Prostate gland (tissue), 2 donors: ENCODE results near the gene TBC1D22A. TPM values are rescaled to one million over a fixed set of nuclear protein-coding genes. Genes with fewer than 3 reads are reported as not detected.

Experiments
- DNase-seq: peaks from one replicate; pipeline ENCODE4 v3.0.0-alpha.2; 2019; ENCODE audit warnings: low spot score
- H3K27ac ChIP-seq, 2 donors: fragments of 200-600 bp; sonication (generic); 2 replicates each; pipeline ENCODE4 v1.5.1; 2017 to 2019
- H3K27me3 ChIP-seq: fragments of 200-600 bp; sonication (generic); replicated peaks from 2 replicates; pipeline ENCODE4 v1.5.1; 2019; ENCODE audit not compliant: insufficient read depth
- H3K36me3 ChIP-seq, 2 donors: fragments of 200-600 bp; sonication (generic); 1 replicate in 1 of 2; 2 replicates in 1 of 2; pipeline versions ENCODE4 v1.5.1 to v1.8.1; 2017 to 2019
- H3K4me1 ChIP-seq: fragments of 200-600 bp; sonication (generic); replicated peaks from 2 replicates; pipeline ENCODE4 v1.5.1; 2019
- H3K4me3 ChIP-seq, 2 donors: fragments of 200-600 bp; sonication (generic); 2 replicates each; pipeline ENCODE4 v1.5.1; 2017 to 2019
- H3K9me3 ChIP-seq: fragments of 200-600 bp; sonication (generic); 2 replicates; pipeline ENCODE4 v1.5.1; 2017
- POLR2A ChIP-seq: fragments of 450-650 bp; IDR thresholded peaks from one replicate; pipeline ENCODE4 v1.6.1; 2016; ENCODE audit warnings: antibody characterized with exemption, mild to moderate bottlenecking
- POLR2AphosphoS5 ChIP-seq: sonication (generic); formaldehyde crosslinking; IDR thresholded peaks from one replicate; pipeline ENCODE4 v1.6.1; 2017; ENCODE audit warnings: antibody characterized with exemption
- WGBS: methylation state at CpG from one replicate; pipeline ENCODE4 v1.1.5; 2018; 5-methylcytosine and 5-hydroxymethylcytosine counted together
- intact Hi-C: fragments of 100-400 bp; cut with DNase I; formaldehyde crosslinking; loops from one replicate; pipeline ENCODE4 v1.14.2; 2022
- total RNA-seq, 2 donors: library from RNA; depleted of rRNA; stranded (reverse); fragments of >200 nt; gene quantifications; one replicate each; pipeline ENCODE4 v1.1.0, GENCODE V29; 2016
- TF ChIP-seq, protein P1 (sequence below), 4 experiments: fragments of 200-600 bp in 2 of 4; fragments of 450-650 bp in 2 of 4; sonication (generic) in 2 of 4; IDR thresholded peaks; 1 replicate in 3 of 4; 2 replicates in 1 of 4; pipeline ENCODE4 v1.5.1; 2016 to 2019; ENCODE audit warnings: antibody characterized with exemption in 4 of 4, mild to moderate bottlenecking in 2 of 4, moderate library complexity in 2 of 4

The TBC1D22A gene
- total RNA-seq, 2 donors from 2014 or later = 16.0 to 30.7 TPM

DNA sequence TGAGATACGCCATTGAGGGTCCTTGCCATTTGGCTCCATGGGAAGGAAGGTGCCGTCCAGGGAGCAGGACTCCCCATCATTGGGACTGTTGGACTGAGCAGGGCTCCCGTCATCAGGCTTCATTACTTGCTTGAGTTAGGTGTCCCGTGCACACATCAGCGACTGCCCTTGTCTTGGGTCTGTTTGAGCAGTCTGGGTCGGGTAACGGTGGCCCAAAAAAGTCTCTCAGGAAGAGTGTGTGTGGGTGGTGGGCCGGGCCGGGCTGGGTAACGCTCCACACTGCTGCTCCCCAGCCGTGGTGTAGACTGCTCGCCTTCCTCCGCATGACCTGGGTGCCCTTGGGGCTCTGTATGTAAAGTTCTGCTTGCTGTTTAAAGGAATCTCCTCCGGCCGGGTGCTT, 293.5 kb downstream of the TBC1D22A start:
- DNase-seq = no peak
- Histone ChIP-seq H3K9me3 (no peaks in the 10 kb centered on the region), H3K36me3 (no peaks in the 10 kb centered on the region), H3K4me3 (no peak overlapping the region), H3K27ac (no peak overlapping the region), H3K27me3 (no peaks in the 10 kb centered on the region), H3K4me1 (no peaks in the 10 kb centered on the region)
- 89% methylated on average over 15 of the region's 15 CpGs for WGBS
- intact Hi-C loops = no loop called here
- TF ChIP-seq, protein P1, sequence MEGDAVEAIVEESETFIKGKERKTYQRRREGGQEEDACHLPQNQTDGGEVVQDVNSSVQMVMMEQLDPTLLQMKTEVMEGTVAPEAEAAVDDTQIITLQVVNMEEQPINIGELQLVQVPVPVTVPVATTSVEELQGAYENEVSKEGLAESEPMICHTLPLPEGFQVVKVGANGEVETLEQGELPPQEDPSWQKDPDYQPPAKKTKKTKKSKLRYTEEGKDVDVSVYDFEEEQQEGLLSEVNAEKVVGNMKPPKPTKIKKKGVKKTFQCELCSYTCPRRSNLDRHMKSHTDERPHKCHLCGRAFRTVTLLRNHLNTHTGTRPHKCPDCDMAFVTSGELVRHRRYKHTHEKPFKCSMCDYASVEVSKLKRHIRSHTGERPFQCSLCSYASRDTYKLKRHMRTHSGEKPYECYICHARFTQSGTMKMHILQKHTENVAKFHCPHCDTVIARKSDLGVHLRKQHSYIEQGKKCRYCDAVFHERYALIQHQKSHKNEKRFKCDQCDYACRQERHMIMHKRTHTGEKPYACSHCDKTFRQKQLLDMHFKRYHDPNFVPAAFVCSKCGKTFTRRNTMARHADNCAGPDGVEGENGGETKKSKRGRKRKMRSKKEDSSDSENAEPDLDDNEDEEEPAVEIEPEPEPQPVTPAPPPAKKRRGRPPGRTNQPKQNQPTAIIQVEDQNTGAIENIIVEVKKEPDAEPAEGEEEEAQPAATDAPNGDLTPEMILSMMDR (IDR thresholded peaks at IDR 0.05) = no peak
- no peak for TF ChIP-seq POLR2A
- TF ChIP-seq POLR2AphosphoS5 = no peak

DNA sequence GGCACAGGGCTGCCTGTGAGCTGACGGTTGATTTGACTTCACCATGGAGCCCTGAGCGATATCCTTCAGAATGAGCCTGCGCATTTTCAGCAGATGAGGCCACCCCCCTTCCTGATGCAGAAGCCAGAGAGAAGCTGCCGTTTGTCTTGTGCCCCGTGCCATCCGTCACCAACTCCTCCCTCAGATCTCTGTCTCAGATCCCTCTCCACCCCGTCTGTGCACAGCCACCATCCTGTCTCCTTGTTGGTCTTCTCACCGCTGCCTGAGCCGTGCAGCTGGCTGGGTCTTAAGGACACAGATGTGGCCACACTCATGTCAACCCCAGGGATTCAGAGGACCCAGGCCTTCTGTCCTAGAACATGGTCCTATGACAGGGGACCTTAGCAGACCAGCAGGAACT, 293.9 kb downstream of the TBC1D22A start:
- no peaks in the 10 kb centered on the region for H3K36me3 ChIP-seq
- DNase-seq = no peak
- H3K9me3 ChIP-seq = no peaks in the 10 kb centered on the region
- WGBS = 92% methylated on average over 9 of the region's 9 CpGs
- H3K27ac ChIP-seq = no peak overlapping the region
- H3K4me3 ChIP-seq = no peak overlapping the region
- intact Hi-C loops = no loop called here
- H3K4me1 ChIP-seq = no peaks in the 10 kb centered on the region
- H3K27me3 ChIP-seq = no peaks in the 10 kb centered on the region
- TF ChIP-seq POLR2A (no peak), POLR2AphosphoS5 (no peak)
- TF ChIP-seq, protein P1 (IDR thresholded peaks at IDR 0.05) = no peak

DNA sequence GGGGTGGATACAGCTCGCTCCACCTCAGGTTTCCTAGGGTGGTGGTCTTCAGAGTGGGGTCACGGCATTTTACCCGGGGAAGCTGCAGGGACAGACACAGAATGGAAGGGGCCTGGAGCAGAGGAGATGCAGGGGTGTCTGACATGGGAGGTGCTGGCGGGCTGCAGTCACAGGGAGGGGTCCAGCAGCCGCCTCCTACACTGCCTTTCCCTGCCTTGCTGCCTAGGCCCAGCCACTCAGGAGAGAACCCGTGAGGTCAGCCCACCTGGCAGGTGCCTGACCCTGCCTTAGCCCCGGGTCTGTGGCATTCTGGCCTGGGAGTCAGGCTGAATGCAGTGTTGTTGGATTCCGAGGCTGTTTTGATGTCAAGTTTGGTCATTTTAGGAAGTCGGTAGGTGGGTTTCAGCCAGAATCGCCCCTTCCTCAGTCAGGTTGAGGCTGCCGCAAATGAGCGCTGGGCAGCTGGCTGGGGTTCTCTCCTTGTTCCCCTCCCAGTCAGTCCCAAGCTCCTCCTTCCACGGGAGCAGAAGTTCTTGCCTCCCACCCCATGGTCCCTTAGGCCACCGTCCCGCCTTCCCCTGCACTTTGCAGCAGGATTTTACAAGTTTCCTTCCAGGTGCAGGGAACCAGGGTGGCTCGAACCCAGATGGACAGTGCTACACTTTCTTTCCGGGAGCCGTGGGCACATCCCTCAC, 294.5 kb downstream of the TBC1D22A start:
- no peak for DNase-seq

DNA sequence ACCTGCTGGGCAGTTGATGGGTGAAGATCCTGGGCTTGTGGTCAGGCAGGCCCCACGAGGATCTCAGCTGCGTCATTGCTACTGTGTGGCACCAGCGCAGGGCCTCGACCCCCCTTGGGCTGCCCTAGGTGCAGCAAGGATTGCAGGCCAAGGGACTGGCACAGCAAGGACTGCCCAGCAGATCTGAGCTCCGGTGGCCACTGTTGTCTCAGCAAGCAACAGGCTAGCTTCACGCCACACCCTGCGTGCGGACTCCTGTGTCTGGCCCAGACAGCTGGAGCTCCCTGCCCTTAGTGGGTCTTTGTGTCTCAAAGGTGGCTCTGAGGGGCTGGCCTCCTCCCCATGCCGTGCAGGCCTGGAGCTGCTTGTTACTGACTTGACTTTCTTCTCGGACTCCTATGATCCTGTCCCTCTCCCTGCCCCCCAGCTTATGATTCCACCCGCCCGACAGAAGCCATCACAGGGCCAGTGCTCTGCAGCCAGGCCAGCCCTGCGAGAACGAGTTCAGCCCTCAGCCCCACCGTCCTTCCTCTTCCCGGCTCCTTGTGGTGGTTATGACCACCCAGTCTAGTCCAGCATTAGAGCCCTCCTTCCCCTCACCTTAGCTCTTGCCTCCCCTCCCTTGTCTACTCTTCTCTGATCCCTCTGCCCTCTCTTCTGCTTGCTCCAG, 295.6 kb downstream of the TBC1D22A start:
- Histone ChIP-seq H3K4me1 (no peaks in the 10 kb centered on the region), H3K4me3 (no peak overlapping the region), H3K27ac (no peak overlapping the region), H3K9me3 (no peaks in the 10 kb centered on the region), H3K27me3 (no peaks in the 10 kb centered on the region), H3K36me3 (peaks cover 0 to 6% of the 10 kb centered on the region in 2 donors)
- intact Hi-C loops = no loop called here
- TF ChIP-seq POLR2AphosphoS5 (no peak), POLR2A (no peak)
- TF ChIP-seq, protein P1 (IDR thresholded peaks at IDR 0.05) = no peak
- WGBS = 97% methylated on average over 16 of the region's 16 CpGs
- no peak for DNase-seq

More for the DNA sequence above, 294.5 kb downstream of the TBC1D22A start:
- Histone ChIP-seq H3K36me3 (no peaks in the 10 kb centered on the region), H3K9me3 (no peaks in the 10 kb centered on the region), H3K27me3 (no peaks in the 10 kb centered on the region), H3K27ac (no peak overlapping the region), H3K4me1 (no peaks in the 10 kb centered on the region), H3K4me3 (no peak overlapping the region)
- TF ChIP-seq POLR2AphosphoS5 (no peak), POLR2A (no peak)
- TF ChIP-seq, protein P1 (IDR thresholded peaks at IDR 0.05) = no peak
- intact Hi-C loops = no loop called here
- 94% methylated on average over 18 of the region's 18 CpGs for WGBS

DNA sequence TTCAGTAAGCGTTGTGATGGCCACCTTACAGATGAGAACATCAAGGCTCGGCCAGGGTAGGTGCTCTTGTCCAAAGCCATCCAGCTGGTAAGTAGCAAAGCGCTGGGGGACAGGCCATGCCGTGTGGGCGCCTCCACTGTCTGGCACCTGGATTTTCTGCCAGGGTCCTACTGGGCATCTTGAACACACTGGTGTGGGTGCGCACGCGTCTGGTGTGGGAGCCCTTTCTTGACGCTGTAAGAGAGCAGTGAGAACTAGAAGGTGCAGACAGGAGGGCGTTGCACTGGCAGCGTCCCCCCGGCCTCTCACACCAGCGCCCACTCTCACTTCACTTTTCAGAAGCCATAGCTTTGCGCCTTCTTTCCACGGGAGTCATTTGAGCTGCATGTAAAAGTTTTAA, 296.6 kb downstream of the TBC1D22A start:
- DNase-seq = no peak
- Histone ChIP-seq H3K4me1 (no peaks in the 10 kb centered on the region), H3K4me3 (no peak overlapping the region), H3K27me3 (no peaks in the 10 kb centered on the region), H3K36me3 (peaks cover 0 to 8% of the 10 kb centered on the region in 2 donors), H3K9me3 (no peaks in the 10 kb centered on the region), H3K27ac (no peak overlapping the region)
- intact Hi-C loops = no loop called here
- 95% methylated on average over 15 of the region's 15 CpGs for WGBS
- TF ChIP-seq POLR2A (no peak), POLR2AphosphoS5 (no peak)
- TF ChIP-seq, protein P1 (IDR thresholded peaks at IDR 0.05) = no peak
